GM20431 (cell line): ENCODE data around the gene SP140L.
"Not testable (repeated sequence)": the region's sequence is repeated elsewhere in the genome, so short reads cannot be mapped to it uniquely, and the experiment has no call there.

Source experiments
- in situ Hi-C: fragments of 300-500 bp; cut with MseI, MboI; formaldehyde crosslinking; loops from one replicate; pipeline ENCODE4 v1.15.0; 2020; ENCODE audit warnings: low sequenced_read_pairs; ENCODE audit not compliant: unreplicated experiment

SP140L gene

DNA sequence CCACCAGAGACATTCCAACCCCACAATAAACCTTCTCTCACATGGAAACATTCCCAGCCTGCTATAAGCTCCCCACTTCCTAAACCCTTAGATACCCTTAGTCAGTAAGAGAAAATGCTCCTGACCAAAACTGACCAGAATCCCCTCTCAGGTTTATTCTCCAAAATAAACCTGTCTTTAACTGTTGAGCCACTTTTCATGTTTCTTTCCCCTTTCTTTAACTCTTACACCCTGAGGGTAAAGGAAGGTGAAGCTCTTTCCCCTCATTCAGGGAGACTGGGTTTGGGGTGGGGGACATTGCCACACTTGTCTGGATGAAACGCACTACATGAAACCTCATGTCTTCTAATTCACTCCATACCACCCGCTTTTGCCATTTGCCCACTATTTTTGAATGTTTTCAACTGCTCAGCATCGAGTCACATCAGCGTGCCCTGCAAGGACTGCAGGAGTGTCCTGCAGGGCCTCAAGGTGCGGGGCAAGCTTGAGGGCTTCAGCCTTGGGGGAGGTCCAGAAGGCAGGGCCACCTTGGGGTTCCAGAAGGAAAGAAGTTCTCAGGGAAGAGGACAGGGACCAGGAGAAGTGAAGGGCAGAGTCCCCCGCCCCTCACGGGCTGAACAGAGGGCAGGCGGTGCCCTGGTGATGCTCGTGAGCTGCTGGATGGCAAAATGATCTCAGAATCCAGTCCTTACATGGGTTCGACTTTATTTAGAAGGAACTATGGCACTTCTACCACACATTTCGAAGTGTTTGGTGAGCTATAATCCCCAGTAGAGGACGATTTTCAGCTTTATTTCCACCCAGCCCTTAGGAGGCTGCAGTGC, 4.2 kb upstream of the SP140L start:
- in situ Hi-C loops: no loop called here

DNA sequence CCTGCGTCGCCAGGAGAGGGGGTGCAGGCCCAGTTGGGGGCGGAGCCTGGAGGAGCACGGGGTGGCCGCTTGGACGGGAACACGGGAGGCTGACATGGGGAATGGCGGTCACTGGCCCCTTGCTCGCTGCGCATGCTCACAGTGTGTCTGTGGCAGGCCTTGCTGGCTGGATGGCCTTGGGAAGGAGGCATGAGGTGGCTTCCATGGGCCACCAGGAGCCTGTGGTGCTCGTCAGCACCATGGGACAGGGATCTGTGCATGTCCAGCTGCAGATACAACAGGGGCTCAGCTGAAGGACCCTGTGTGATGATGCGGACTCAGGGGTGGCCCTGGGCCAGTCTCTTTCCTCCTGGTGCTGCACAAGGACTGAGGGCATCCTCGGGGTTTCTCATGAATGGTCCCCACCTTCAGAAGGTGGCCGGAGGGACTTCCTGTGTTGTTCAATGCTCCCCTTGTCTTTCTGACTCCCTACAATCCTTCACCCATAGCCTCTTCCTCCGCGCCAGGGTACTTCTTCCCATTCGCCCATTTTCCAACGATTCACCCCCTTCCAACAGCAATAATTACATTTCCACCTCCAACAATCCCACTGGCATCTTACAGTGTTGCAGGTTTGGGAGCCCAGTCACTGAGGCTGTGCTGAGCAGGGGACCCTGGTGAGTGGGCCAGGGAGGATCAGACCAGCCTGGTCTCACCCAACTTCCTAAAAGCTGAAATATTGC, 3.4 kb upstream of the SP140L start:
- in situ Hi-C loops: no loop called here

DNA sequence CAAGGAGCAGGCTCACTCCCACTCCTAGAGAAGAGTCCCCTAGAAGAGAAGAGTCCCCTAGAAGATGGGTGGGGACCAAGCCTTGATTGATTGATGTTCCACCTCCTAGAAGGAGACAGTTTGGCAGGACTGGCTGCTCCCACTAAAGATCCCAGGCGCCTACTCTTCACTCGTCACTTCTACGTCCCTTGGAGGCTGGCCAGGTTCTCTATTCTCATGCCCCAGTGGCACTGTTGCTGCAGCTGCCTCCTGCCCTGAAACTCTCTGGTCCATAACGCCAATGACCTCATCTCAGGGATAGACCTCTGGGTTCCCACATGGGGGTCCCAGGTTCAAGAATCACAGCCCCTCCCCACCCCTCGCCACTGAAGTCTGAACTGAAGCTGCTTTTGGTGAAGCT, 2.5 kb upstream of the SP140L start:
- in situ Hi-C loops: no loop called here

DNA sequence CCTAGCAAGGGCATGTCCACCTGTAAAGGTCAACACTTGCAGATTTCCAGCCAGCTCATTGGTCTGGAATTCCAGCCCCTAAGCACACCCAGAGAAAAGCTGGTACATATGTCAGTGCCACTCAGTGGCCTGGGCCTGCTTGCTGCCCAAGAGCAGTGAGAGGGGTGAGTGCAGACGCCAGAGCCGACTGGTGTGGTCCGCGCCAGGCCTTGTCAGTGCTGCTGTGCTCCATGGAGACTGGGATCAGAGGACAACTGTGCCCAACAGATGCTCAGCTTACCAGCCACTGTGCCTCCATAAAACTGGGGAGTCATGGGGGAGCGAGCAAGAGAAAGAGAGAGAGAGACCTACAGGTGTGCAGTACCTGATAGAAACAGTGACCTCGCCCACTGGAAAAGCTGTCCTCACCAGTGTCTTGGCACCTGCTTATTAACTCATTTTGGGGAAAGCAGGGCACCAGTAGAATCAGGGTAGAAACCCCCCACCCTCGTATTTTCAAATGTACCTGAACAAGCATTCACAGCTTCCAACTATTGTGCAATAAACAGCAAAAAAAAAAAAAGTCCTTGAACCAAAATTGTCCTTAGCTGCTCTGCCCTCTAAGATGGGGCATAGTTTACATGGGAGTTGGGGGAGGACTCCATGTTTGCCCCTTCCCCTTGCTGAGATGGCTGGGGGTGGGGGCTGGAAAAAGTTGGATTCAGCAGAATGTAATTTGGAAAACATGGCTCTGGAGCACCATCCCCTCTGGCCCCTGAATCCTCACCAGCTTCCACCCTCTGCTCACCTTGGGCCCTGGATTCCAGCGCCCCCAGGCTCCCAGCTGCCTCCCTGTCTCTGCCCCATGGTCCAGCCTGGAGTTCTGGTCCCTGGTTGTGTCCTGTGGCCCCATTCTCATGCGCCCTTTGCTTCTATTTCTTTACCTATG, 1.4 kb upstream of the SP140L start:
- in situ Hi-C loops: no loop called here

DNA sequence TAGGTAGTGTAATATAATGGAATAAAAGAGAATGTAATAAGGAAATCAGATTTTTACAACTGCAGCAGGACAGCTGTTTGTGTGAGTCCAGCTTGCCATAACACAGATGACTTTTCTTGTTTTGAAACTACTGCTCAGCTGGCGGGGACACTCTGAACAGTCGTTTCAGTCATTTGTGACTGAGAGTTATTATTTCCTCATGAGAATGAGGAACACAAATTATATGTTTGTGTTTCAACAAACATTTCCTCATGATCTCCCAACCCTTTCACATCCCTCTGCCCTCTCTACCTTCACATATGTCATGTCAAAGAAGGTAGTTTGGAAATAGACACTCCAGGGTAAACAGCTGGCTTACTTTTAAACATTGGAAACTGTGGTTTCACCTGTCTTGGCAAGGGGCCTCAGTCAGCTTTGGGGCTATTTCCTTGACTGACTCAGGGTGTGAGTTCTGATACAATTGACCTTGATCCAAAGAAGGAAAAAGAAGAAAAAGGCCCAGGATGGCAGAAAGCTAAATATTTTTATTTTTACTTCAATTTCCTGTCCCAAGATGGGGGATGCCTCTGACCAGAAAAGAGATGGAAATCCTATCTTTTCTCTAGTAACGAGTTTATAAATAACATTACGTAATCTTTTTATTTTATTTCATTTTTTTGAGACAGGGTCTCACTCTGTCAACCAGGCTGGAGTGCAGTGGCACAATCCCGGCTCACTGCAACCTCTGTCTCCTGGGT, 593 bp downstream of the SP140L start:
- in situ Hi-C loops: no loop called here

DNA sequence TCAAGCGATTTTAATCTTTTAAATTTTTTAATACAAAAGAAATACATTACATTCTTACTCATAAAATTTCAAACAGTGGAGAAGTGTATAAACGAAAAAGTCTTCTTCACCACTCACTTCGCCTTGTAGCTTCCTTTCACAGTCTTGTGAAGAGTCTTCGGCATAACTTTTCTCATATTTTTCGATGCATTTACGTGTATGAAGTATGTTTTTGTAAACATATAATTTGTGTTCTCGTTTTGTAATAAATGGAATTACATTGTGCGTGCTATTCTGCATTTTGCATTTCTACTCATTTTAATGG, 1.1 kb downstream of the SP140L start:
- in situ Hi-C loops: no loop called here

DNA sequence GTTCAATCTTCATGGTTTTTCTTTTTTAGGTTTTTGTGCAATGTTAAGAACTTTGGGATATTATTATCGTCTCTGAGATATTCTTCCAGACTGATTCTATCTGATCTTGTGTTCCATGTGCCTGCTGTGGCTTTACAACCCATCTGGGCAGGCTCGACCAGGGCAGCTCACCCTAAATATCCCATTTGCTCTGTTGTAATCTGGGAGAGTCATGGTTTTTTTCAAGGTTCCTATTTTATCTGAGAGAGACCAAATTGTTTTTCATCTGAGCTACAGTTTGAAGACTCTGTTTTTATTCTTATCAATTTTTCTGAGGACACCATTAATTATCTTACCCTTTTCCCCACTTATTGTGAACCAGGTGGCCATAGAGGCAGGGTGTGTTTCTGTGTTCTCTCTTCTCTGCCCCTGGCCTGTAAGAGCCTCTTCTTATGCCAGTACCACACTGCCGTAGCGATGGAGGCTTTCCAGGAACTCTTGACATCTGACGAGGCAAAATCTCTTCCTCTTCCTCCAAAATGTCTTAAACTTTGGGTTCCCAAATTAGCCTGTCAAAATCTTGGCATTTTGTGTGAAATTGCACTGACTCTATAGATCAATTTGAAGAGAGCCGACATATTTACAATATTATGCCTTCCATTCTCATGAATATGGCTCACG, 3.1 kb downstream of the SP140L start:
- in situ Hi-C loops: no loop called here

DNA sequence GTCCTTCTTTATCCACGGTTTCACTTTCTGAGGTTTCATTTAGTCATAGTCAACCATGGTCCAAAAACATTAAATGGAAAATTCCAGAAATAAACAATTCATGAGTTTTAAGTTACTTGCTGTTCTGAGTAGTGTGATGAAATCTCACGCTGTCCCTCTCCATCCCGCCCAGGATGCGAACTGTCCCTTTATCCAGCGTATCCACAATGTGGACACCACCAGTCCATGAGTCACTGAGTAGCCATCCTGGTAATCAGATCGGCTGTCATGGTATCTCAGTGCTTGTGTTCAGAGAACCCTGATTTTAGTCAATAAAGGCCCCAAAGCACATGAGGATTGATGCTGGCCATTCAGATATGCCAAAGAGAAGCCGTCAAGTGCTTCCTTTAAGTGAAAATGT, 3.7 kb downstream of the SP140L start:
- in situ Hi-C loops: no loop called here

DNA sequence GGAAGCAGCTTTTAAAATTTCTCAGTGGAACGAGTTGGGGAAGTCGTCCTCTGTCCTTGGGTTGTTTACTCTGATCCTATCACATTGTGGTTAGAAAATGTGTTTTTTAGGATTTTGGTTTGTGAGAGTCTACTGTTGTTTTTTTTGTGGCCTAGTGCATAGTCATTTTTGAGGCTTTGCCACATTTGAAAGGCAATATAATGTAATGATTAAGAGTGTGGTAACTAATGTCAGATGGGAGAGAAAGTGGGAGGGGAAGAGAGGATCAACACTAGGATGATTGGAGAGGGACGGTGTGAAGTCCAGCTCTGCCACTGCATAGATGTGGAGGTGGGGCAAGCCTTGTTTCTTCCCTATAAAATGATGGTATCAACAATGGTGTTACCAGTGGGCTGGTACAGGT, 8.5 kb downstream of the SP140L start:
- in situ Hi-C loops: no loop called here

DNA sequence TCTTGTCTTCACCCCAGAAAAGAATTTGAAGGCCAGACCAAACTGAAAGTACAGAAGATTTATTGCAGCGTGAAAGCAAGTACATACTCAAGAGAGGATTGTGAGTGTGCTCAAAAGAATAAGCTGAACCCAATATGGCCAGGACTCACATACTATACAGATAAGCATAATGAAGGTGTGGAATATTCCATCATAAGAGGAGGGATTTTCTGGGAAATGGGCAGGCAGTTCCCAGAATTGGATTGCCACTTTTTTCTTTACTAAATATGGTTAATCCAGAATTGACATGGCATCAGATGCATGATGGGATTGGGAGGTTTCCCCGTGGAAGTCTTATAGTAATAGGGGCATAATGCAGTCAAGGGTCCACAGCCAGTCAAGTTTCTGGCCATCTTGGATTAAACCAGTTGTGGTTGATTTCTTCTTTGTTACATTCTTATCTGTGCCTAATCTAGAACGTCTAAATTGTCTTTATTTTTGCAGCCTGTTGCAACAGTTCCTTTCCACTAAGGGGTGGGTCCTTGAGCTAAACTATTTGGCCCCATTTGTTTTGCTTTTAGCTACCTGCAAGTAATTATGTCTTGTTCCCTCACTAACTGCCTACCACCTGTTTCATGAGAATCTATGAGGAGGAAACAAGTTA, 9.0 kb downstream of the SP140L start:
- in situ Hi-C loops: no loop called here

DNA sequence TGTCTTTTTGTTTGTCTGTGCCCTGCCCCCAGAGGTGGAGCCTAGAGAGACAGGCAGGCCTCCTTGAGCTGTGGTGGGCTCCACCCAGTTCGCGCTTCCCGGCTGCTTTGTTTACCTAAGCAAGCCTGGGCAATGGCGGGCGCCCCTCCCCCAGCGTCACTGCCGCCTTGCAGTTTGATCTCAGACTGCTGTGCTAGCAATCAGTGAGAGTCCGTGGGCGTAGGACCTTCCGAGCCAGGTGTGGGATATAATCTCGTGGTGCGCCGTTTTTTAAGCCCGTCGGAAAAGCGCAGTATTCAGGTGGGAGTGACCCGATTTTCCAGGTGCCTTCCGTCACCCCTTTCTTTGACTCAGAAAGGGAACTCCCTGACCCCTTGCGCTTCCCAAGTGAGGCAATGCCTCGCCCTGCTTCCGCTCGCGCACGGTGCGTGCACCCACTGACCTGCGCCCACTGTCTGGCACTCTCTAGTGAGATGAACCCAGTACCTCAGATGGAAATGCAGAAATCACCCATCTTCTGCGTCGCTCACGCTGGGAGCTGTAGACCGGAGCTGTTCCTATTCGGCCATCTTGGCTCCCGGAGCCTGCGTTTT, 15.0 kb downstream of the SP140L start:
- in situ Hi-C loops: not testable (repeated sequence)

DNA sequence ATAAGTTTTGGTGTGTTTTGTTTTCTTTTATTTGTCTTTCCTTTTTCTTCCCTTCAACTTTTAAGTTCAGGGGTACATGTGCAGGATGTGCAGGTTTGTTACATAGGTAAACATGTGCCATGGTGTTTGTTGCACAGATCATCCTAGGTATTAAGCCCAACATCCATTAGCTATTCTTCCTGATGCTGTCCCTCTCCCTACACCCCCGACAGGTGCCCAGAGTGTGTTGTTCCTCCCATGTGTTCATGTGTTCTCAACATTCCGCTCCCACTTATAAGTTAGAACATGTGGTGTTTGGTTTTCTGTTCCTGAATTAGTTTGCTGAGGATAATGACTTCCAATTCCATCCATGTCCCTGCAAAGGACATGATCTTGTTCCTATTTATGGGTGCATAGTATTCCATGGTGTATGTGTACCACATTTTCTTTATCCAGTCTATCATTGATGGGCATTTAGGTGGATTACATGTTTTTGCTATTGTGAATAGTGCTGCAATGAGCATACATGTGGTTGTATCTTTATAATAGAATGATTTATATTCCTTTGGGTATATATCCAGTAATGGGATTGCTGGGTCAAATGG, 16.1 kb downstream of the SP140L start:
- in situ Hi-C loops: not testable (repeated sequence)

DNA sequence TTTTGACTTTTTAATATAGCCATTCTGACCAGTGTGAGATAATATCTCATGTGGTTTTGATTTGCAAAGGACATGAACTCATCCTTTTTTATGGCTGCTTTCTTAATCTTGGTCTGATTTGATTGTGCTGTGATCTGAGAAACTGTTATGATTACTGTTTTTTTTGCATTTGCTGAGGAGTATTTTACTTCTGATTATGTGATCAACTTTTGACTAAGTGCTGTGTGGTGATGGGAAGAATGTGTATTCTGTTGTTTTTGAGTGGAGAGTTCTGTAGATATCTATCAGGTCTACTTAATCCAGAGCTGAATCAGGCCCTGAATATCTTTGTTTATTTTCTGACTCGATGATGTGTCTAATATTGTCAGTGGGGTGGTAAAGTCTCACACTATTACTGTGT, 16.8 kb downstream of the SP140L start:
- in situ Hi-C loops: no loop called here

DNA sequence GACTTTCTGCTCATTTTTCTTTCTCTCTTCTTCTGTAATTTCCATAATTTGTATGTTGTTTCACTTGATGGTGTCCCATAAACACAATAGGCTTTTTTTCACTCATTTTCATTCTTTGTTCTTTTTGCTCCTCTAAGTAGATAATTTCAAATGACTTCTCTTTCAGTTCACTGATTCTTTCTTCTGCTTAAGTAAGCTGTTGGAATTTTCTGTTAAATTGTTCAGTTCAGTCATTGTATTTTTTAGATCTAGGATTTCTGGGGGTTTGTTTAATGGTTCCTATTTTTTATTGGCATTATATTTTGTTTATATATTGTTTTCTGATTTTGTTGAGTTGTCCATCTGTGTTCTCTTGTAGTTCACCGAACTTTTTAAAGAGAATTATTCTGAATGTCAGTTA, 19.5 kb downstream of the SP140L start:
- in situ Hi-C loops: no loop called here

DNA sequence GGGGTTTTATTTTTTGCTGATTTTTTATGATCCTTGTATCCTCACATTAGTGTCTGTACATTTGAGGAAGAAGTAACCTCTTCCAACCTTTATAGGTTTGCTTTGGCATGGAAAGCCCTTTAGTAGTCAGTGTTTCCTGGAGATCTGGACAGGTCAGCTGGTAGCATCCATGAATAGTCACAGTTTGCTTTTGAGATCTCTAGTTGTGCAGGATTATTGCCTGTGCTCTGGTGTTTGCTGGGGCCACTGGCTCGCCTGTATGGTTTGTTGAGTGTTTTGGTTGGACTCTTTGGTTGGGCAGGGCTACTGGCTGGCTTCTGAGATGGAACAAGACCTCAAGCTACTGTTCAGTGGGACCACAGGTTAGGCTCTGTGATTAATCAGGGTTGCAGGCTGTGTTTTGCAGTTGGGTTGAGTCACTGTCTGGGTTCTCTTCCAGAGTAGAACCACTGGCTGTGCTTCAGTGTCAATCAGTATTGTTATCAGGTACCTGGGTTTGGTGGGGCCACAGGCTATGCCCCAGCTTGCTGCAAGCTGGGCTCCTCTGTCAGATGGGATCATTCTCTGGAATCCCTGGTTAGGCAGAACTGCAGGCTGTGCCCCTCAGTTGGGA, 20.0 kb downstream of the SP140L start:
- in situ Hi-C loops: no loop called here

DNA sequence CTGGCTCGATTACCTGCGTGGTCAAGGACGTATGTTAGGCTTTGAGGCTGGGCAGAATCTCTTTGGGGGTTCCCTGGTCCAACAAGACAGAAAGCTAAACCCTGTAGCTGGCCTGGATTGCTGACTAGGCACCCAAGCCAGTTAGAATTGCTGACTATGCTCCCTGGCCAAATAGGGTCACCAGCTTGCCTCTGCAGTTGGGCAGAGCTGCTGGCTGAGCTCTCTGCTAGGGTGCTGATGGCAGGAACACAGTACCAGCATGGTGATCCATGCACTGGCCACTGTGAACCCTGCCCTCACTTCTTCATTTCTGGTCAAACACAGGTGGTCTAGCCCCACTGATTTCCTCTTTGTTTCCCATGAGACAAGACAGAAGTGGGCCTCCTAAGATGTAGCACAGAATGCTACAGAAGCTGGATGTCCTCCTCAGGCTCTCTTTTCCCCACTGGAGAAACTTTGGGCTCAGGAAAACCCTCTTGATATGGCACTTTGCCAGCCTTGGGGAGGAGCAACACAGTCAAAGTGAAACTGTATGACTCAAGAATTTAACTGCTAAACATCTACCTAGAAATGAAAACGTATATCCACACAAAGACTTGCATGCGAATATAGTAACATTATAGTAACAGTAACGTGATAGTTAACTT, 20.8 kb downstream of the SP140L start:
- in situ Hi-C loops: no loop called here

DNA sequence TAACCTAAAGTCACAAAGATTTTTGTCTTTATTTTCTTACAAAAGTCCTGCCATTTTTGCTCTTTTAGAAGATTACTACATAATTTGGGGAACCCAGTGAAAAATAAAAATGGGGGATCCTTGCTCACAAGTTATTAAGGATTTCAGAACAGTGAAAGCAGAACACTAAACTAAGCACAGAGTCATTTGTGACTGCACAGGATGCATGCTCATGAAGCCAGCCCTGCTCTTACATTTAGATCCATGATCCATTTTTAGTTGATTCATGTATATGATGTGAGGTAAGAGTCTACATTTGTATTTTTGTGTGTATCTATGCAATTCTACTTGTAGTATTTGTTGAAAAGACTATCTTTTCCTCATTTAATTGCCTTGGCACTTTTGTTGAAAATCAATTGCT, 21.8 kb downstream of the SP140L start:
- in situ Hi-C loops: no loop called here

DNA sequence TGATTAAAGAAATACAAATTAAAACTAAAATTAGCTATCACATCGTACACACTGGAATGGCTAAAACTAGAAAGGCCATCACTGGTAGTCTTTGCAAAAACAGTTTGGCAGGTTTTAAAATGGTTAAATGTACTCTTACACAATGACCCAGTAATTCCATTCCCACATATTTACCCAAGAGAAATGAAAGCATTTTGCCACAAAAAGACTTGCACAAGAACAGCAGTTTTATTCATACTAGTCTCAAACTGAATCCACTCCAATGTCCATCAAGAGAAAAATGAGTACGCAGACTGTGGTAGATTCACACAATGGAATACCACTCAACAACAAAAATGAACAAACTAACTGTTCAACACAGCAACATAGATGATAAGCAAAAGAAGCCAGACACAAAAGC, 29.1 kb downstream of the SP140L start:
- in situ Hi-C loops: no loop called here
